H1 (cell line): ENCODE data around the gene MAML3. TPM values are rescaled to one million over a fixed set of nuclear protein-coding genes. Genes with fewer than 3 reads are reported as not detected.

Experiments
- CTCF ChIA-PET: fragments of 300-600 bp; sonication (Branson Sonifier 250); formaldehyde crosslinking; loops from one replicate; lab custom pipeline; 2021; ENCODE audit not compliant: partially characterized antibody; lab: Charles Lee
- POLR2A ChIA-PET: fragments of 300-600 bp; sonication (Branson Sonifier 250); formaldehyde crosslinking; loops from one replicate; lab custom pipeline; 2021; ENCODE audit warnings: inconsistent platforms; ENCODE audit not compliant: partially characterized antibody; lab: Charles Lee
- DNase-seq, 2 experiments: peaks; one replicate each; pipeline versions ENCODE4 v3.0.0 to v3.0.0-alpha.2; 2010 to 2022; ENCODE audit warnings: low spot score in 2 of 2, low read depth in 1 of 2, mixed read lengths in 1 of 2
- FAIRE-seq: peaks from 2 replicates; lab custom pipeline; 2011; peaks lifted over from hg19 to GRCh38; lab: Jason Lieb, UNC
- H2AFZ ChIP-seq: 2 replicates; pipeline ENCODE4 v1.8.1; 2012; ENCODE audit warnings: low read length, inconsistent platforms
- H2AK5ac ChIP-seq: 2 replicates; pipeline ENCODE4 v1.6.1; 2013; ENCODE audit warnings: low read depth, low read length
- H2BK120ac ChIP-seq: replicated peaks from 2 replicates; pipeline ENCODE3; 2013; ENCODE audit warnings: low read depth, low read length, inconsistent platforms
- H2BK12ac ChIP-seq: 2 replicates; pipeline ENCODE4 v1.6.1; 2013; ENCODE audit warnings: low read depth, low read length
- H2BK15ac ChIP-seq: 2 replicates; pipeline ENCODE4 v1.6.1; 2013; ENCODE audit warnings: low read length
- H2BK20ac ChIP-seq: 2 replicates; pipeline ENCODE4 v1.6.1; 2013; ENCODE audit warnings: low read length
- H2BK5ac ChIP-seq: 2 replicates; pipeline ENCODE4 v1.6.1; 2013; ENCODE audit warnings: low read depth, low read length
- H3K14ac ChIP-seq: 2 replicates; pipeline ENCODE4 v1.6.1; 2013; ENCODE audit warnings: inconsistent platforms; ENCODE audit not compliant: insufficient read length
- H3K18ac ChIP-seq: 2 replicates; pipeline ENCODE4 v1.6.1; 2013; ENCODE audit warnings: low read length; ENCODE audit errors: extremely low read depth
- H3K23ac ChIP-seq: 2 replicates; pipeline ENCODE4 v1.6.1; 2013; ENCODE audit warnings: inconsistent platforms; ENCODE audit not compliant: insufficient read length
- H3K23me2 ChIP-seq: 2 replicates; pipeline ENCODE4 v1.6.1; 2013; ENCODE audit warnings: low read depth, low read length
- H3K27ac ChIP-seq: 2 replicates; pipeline ENCODE4 v1.6.1; 2011; ENCODE audit warnings: low read depth, low read length, inconsistent platforms
- H3K27me3 ChIP-seq, 4 experiments: replicated peaks in 1 of 4; 1 replicate in 1 of 4; 2 replicates in 3 of 4; pipeline versions ENCODE4 v1.6.1 to v1.8.1; 2011 to 2013; ENCODE audit warnings: low read length in 3 of 4, mild to moderate bottlenecking in 3 of 4, inconsistent platforms in 2 of 4, mixed read lengths in 2 of 4, moderate library complexity in 1 of 4; ENCODE audit not compliant: control insufficient read depth in 3 of 4, insufficient read depth in 3 of 4; ENCODE audit errors: extremely low read depth in 1 of 4
- H3K36me3 ChIP-seq, 4 experiments: 2 replicates each; pipeline versions ENCODE4 v1.6.1 to v1.8.1; 2011 to 2013; ENCODE audit warnings: mild to moderate bottlenecking in 4 of 4, low read length in 3 of 4, moderate library complexity in 2 of 4, control low read depth in 1 of 4, inconsistent platforms in 1 of 4; ENCODE audit not compliant: insufficient read depth in 4 of 4, control insufficient read depth in 2 of 4
- H3K4ac ChIP-seq: replicated peaks from 2 replicates; pipeline ENCODE3; 2013; ENCODE audit warnings: low read length, low read depth, mixed read lengths, inconsistent platforms; ENCODE audit not compliant: insufficient read length
- H3K4me1 ChIP-seq, 4 experiments: replicated peaks in 1 of 4; 1 replicate in 1 of 4; 2 replicates in 3 of 4; pipeline versions ENCODE4 v1.6.1 to v1.8.1; 2011 to 2013; ENCODE audit warnings: low read length in 3 of 4, inconsistent platforms in 2 of 4, mixed read lengths in 1 of 4; ENCODE audit not compliant: insufficient read depth in 4 of 4, control insufficient read depth in 3 of 4
- H3K4me2 ChIP-seq, 2 experiments: 2 replicates each; pipeline versions ENCODE4 v1.6.1 to v1.8.1; 2011 to 2013; ENCODE audit warnings: low read depth in 2 of 2, low read length in 2 of 2, control low read depth in 1 of 2, inconsistent platforms in 1 of 2, mild to moderate bottlenecking in 1 of 2; ENCODE audit not compliant: insufficient read depth in 1 of 2
- H3K4me3 ChIP-seq, 4 experiments: fragments of 200-600, 300-600 bp in 1 of 4; sonication (generic), shearing (Covaris generic), sonication (Bioruptor Twin) in 1 of 4; 2 replicates each; pipeline versions ENCODE4 v1.5.1 to v1.8.1; 2011 to 2016; ENCODE audit warnings: low read length in 4 of 4, low read depth in 3 of 4, control low read depth in 2 of 4, inconsistent platforms in 2 of 4, mild to moderate bottlenecking in 2 of 4, mixed read lengths in 1 of 4, moderate library complexity in 1 of 4; ENCODE audit not compliant: insufficient read depth in 2 of 4; ENCODE audit errors: extremely low read depth in 1 of 4
- H3K56ac ChIP-seq: replicated peaks from 2 replicates; pipeline ENCODE3; 2013; ENCODE audit warnings: low read depth, mild to moderate bottlenecking, mixed read lengths, low read length, inconsistent platforms; ENCODE audit not compliant: insufficient read length
- H3K79me1 ChIP-seq: 2 replicates; pipeline ENCODE4 v1.6.1; 2013; ENCODE audit warnings: low read depth, low read length, control low read depth
- H3K79me2 ChIP-seq, 2 experiments: 2 replicates each; pipeline versions ENCODE4 v1.6.1 to v1.8.1; 2012 to 2013; ENCODE audit warnings: low read length in 2 of 2, mild to moderate bottlenecking in 2 of 2, inconsistent platforms in 1 of 2; ENCODE audit not compliant: insufficient read depth in 2 of 2, control insufficient read depth in 1 of 2
- H3K9ac ChIP-seq, 4 experiments: replicated peaks in 1 of 4; 1 replicate in 1 of 4; 2 replicates in 3 of 4; pipeline versions ENCODE4 v1.6.1 to v1.8.1; 2011 to 2013; ENCODE audit warnings: low read depth in 3 of 4, low read length in 3 of 4, control low read depth in 2 of 4, mild to moderate bottlenecking in 2 of 4, moderate library complexity in 2 of 4, inconsistent platforms in 1 of 4; ENCODE audit errors: extremely low read depth in 1 of 4
- H3K9me3 ChIP-seq, 2 experiments: 2 replicates each; pipeline versions ENCODE4 v1.6.1 to v1.8.1; 2012 to 2013; ENCODE audit warnings: mild to moderate bottlenecking in 2 of 2, moderate library complexity in 2 of 2, control low read depth in 1 of 2, inconsistent platforms in 1 of 2, low read depth in 1 of 2, low read length in 1 of 2, mixed read lengths in 1 of 2; ENCODE audit not compliant: insufficient read depth in 2 of 2
- H4K20me1 ChIP-seq, 2 experiments: replicated peaks in 1 of 2; 2 replicates each; pipeline versions ENCODE3 to v1.8.1; 2011 to 2013; ENCODE audit warnings: inconsistent platforms in 2 of 2, low read length in 2 of 2, mild to moderate bottlenecking in 1 of 2; ENCODE audit not compliant: insufficient read depth in 2 of 2, control insufficient read depth in 1 of 2
- H4K5ac ChIP-seq: 2 replicates; pipeline ENCODE4 v1.6.1; 2013; ENCODE audit warnings: low read length, low read depth, mixed read lengths, inconsistent platforms; ENCODE audit not compliant: insufficient read length
- H4K8ac ChIP-seq: 2 replicates; pipeline ENCODE4 v1.8.0; 2013; ENCODE audit warnings: mild to moderate bottlenecking, moderate library complexity, low read length, inconsistent platforms; ENCODE audit not compliant: insufficient read depth; ENCODE audit errors: extremely low read depth
- H4K91ac ChIP-seq: replicated peaks from 2 replicates; pipeline ENCODE3; 2013; ENCODE audit warnings: low read length, mixed read lengths, inconsistent platforms; ENCODE audit not compliant: insufficient read length
- BACH1 ChIP-seq: IDR thresholded peaks from 2 replicates; pipeline ENCODE4 v1.6.1; 2012; ENCODE audit warnings: low read length, improper control_type of control experiment
- CBX8 ChIP-seq: fragments of 300-800, 300-1000 bp; sonication (generic); IDR thresholded peaks from 2 replicates; pipeline ENCODE4 v1.7.1; 2016; ENCODE audit warnings: low read depth, low read length, borderline replicate concordance
- CTCF ChIP-seq, 3 experiments: IDR thresholded peaks; 1 replicate in 2 of 3; 2 replicates in 1 of 3; pipeline versions ENCODE4 v1.5.1 to v1.6.1; 2011; ENCODE audit warnings: low read length in 3 of 3, mild to moderate bottlenecking in 3 of 3, inconsistent platforms in 2 of 3, low read depth in 1 of 3, moderate library complexity in 1 of 3; ENCODE audit not compliant: insufficient read depth in 1 of 3; ENCODE audit errors: control extremely low read depth in 1 of 3
- EGR1 ChIP-seq: IDR thresholded peaks from 2 replicates; pipeline ENCODE4 v1.6.1; 2011; ENCODE audit warnings: low read depth, low read length, borderline replicate concordance
- HDAC6 ChIP-seq: IDR thresholded peaks from one replicate; pipeline ENCODE4 v1.7.1; 2012; ENCODE audit warnings: low read depth, mild to moderate bottlenecking, inconsistent platforms, low read length, moderate library complexity
- JUN ChIP-seq: IDR thresholded peaks from 2 replicates; pipeline ENCODE4 v1.6.1; 2011; ENCODE audit warnings: low read depth, mild to moderate bottlenecking, improper control_type of control experiment, low read length
- KDM4A ChIP-seq: IDR thresholded peaks from one replicate; pipeline ENCODE4 v1.7.1; 2012; ENCODE audit warnings: low read depth, mild to moderate bottlenecking, moderate library complexity, low read length, inconsistent platforms; ENCODE audit not compliant: severe bottlenecking
- NRF1 ChIP-seq: IDR thresholded peaks from 2 replicates; pipeline ENCODE4 v1.6.1; 2011; ENCODE audit warnings: mild to moderate bottlenecking, low read depth, low read length, improper control_type of control experiment
- POLR2A ChIP-seq, 2 experiments: IDR thresholded peaks; 1 replicate in 1 of 2; 2 replicates in 1 of 2; pipeline ENCODE4 v1.6.1; 2011; ENCODE audit warnings: low read depth in 2 of 2, low read length in 2 of 2, mild to moderate bottlenecking in 2 of 2; ENCODE audit errors: control extremely low read depth in 1 of 2
- RXRA ChIP-seq: IDR thresholded peaks from 2 replicates; pipeline ENCODE4 v1.6.1; 2011; ENCODE audit warnings: low read depth, mild to moderate bottlenecking, low read length, moderate library complexity; ENCODE audit not compliant: insufficient read depth
- USF2 ChIP-seq: IDR thresholded peaks from 2 replicates; pipeline ENCODE4 v1.6.1; 2011; ENCODE audit warnings: low read length, improper control_type of control experiment
- WGBS, 2 experiments: shearing (Covaris generic) in 1 of 2; methylation state at CpG; one replicate each; pipeline versions ENCODE4 v1.1.6 to v1.1.7; 2013 to 2015; ENCODE audit warnings: low lambda C conversion rate in 2 of 2, mixed read lengths in 2 of 2, inconsistent platforms in 1 of 2, low coverage in 1 of 2, missing lambda C conversion rate in 1 of 2; ENCODE audit not compliant: insufficient replicate concordance in 2 of 2, insufficient coverage in 1 of 2, insufficient read length in 1 of 2; ENCODE audit errors: extremely low coverage in 1 of 2, missing lambda C conversion rate in 1 of 2; 5-methylcytosine and 5-hydroxymethylcytosine counted together
- polyA plus RNA-seq, 7 experiments: library from polyadenylated mRNA; depleted of rRNA in 3 of 7; stranded (reverse) in 5 of 7; unstranded in 2 of 7; fragments of >200 nt in 5 of 7; fragments of 200-250 nt in 2 of 7; gene quantifications; 1 replicate in 5 of 7; 2 replicates in 1 of 7; 4 replicates in 1 of 7; pipeline versions ENCODE4 v1.2.1 to v1.2.3, GENCODE V29; 2011 to 2013; ENCODE audit warnings: missing spikeins in 2 of 7, mixed read lengths in 2 of 7
- total RNA-seq: library from RNA; stranded (reverse); fragmentation: NEBNext Ultra II Directional; extraction: Animal tissue kit (Norgen Biotek cat#: 25700); gene quantifications from 2 replicates; pipeline ENCODE4 v1.2.1, GENCODE V29; 2021

MAML3 gene
- total and polyA plus RNA-seq, 2 of the 8 experiments (the other 6 are each of a cell fraction or from before 2014, with no cell fraction given), result 2.1 to 5.7 TPM

GRCh38 chr4:140054861-140055260 lies 99.1 kb downstream of the MAML3 start:
- Histone ChIP-seq H3K14ac (no peak overlapping the region), H3K4ac (no peak overlapping the region), H4K91ac (no peak overlapping the region)
- TF ChIP-seq RXRA, result no peak
- TF ChIP-seq USF2, result no peak
- no peak for TF ChIP-seq EGR1
- no peak for TF ChIP-seq CTCF (IDR thresholded peaks at IDR 0.05; ENCODE audit: control extremely low read depth in 1 of 3, insufficient read depth in 1 of 3, low read depth in 1 of 3, low read length in 3 of 3)
- TF ChIP-seq HDAC6, result no peak
- no peak for TF ChIP-seq KDM4A
- TF ChIP-seq JUN, result no peak
- no peak for TF ChIP-seq BACH1
- TF ChIP-seq CBX8, result no peak
- no peak for TF ChIP-seq POLR2A (IDR thresholded peaks at IDR 0.05; ENCODE audit: control extremely low read depth in 1 of 2, low read depth in 2 of 2, low read length in 2 of 2)
- no peak for TF ChIP-seq NRF1

More at GRCh38 chr4:140054861-140055260, 99.1 kb downstream of the MAML3 start:
- Histone ChIP-seq H3K27me3 (no peaks in the 10 kb centered on the region), H2AK5ac (no peak overlapping the region), H2BK120ac (no peak overlapping the region), H3K4me3 (no peak overlapping the region), H3K9me3 (no peaks in the 10 kb centered on the region), H2BK5ac (no peak overlapping the region), H3K4me2 (no peak overlapping the region), H3K27ac (no peak overlapping the region), H4K8ac (no peak overlapping the region), H2AFZ (no peak overlapping the region), H2BK20ac (no peak overlapping the region), H3K56ac (no peak overlapping the region), H3K23me2 (no peaks in the 10 kb centered on the region), H2BK15ac (no peak overlapping the region), H3K36me3 (no peaks in the 10 kb centered on the region), H3K9ac (no peak overlapping the region), H3K79me1 (no peaks in the 10 kb centered on the region), H2BK12ac (no peak overlapping the region), H3K79me2 (no peaks in the 10 kb centered on the region), H3K18ac (no peak overlapping the region), H4K20me1 (no peaks in the 10 kb centered on the region), H3K4me1 (peaks cover 0 to 3% (median 1%) of the 10 kb centered on the region in 4 experiments; a peak in 3 of 7 replicates), H3K23ac (no peak overlapping the region), H4K5ac (no peak overlapping the region)
- ChIA-PET CTCF (interaction anchor here (0.7 to 2.2 kb wide), 2 partner anchors 12 to 179 kb away, joined by 3 to 4 read pairs; no protein-coding TSS in a partner anchor), POLR2A (interaction anchor here (1.6 kb wide), 1 partner anchor 86 kb away, joined by 3 read pairs; no protein-coding TSS in a partner anchor)
- FAIRE-seq, result no peak
- WGBS, 2 experiments, result 91% methylated on average over 1 of the region's 1 CpG; no CpG with 5 or more reads in 1 of the 2 experiments
- DNase-seq, result no peak
